Activated CD8-positive, alpha-beta memory T cell treated with anti-CD3 and anti-CD28 coated beads, Interleukin-2, amount 10 ng/mL, durations not matched to agents 7 days and 5 days (primary cell): Measurements from ENCODE around the gene MADCAM1. TPM values are rescaled to one million over a fixed set of nuclear protein-coding genes. Genes with fewer than 3 reads are reported as not detected.
A peak's percentile ranks its signal among the peaks of the same experiment; 100 is the strongest.

Experiments
- ATAC-seq: fragments of 150-1000 bp; cut with Tn5 transposase; one replicate; pipeline ENCODE4 v1.10.0; 2021; ENCODE audit warnings: moderate library complexity
- CTCF ChIA-PET: fragments of 350-600 bp; sonication (Branson Sonifier 250); formaldehyde crosslinking; loops from one replicate; lab custom pipeline; 2021; ENCODE audit warnings: antibody characterized with exemption; lab: Charles Lee
- DNase-seq: peaks from one replicate; pipeline ENCODE4 v3.0.0-alpha.2; 2020
- H3K27ac Mint-ChIP-seq: one replicate; pipeline ENCODE4 v1.8.0; 2021; ENCODE audit warnings: mild to moderate bottlenecking, mixed read lengths
- H3K27me3 Mint-ChIP-seq: one replicate; pipeline ENCODE4 v1.8.0; 2021; ENCODE audit warnings: mixed read lengths
- H3K36me3 Mint-ChIP-seq: one replicate; pipeline ENCODE4 v1.8.0; 2021; ENCODE audit warnings: mild to moderate bottlenecking, mixed read lengths
- H3K4me1 Mint-ChIP-seq: one replicate; pipeline ENCODE4 v1.8.0; 2021; ENCODE audit warnings: mixed read lengths
- H3K4me3 Mint-ChIP-seq: one replicate; pipeline ENCODE4 v1.8.0; 2021; ENCODE audit warnings: mild to moderate bottlenecking, moderate library complexity, mixed read lengths
- H3K9me3 Mint-ChIP-seq: one replicate; pipeline ENCODE4 v1.8.0; 2022; ENCODE audit warnings: low read depth, mixed read lengths
- total RNA-seq, 2 experiments: library from RNA; stranded (reverse); gene quantifications; one replicate each; pipeline ENCODE4 v1.2.3, GENCODE V29; 2021

Gene MADCAM1
- total RNA-seq, 2 experiments from 2014 or later, result 0.16 to 0.44 TPM

DNA sequence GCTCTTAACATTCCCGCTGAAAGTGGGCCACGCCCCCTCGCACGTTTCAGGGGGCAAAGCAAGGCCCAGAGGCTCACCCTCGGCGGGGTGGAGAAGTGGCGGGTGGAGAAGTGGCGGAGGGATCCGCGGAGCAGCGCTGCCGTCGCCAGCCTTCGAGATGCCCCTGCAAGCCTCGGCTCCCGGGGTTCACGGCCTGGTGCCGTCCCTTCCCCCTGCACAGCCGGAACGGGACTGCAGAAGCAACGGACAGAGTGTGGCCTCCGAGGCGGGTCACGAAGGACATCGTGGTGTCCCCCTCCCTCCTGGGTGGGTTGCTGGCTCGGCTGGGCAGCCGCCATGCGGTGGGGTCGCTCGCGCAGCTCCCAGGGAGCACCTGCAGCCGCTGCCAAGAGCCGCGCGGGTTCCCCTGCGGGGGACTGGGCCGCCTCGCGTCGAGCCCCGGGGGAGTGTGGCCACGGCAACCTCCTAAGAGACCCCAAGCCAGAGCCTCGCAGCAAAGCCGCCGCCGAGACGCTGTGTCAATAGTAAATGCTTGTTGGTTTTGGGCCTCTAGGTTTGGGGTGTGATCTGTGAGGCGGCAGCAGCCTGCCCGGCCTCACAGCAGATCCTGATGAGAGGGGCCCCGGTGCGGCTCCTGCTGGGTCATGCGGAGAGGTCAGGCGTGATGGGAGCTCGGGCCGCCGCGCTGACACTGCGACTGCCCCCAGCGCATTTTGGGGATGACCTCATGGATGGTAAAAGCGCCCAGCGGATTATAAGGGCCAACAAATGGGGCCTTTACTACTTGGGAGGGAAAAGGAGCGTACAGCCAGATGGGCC lies 16.5 kb downstream of the MADCAM1 start:
- Mint-ChIP-seq H3K27ac (no peak overlapping the region), H3K4me3 (no peak overlapping the region), H3K9me3 (no peaks in the 10 kb centered on the region), H3K36me3 (peaks cover 10% of the 10 kb centered on the region), H3K27me3 (no peaks in the 10 kb centered on the region), H3K4me1 (peaks cover 38% of the 10 kb centered on the region)
- no peak for ATAC-seq
- CTCF ChIA-PET, result interaction anchor here (3.0 to 4.3 kb wide), 2 partner anchors 9 to 17 kb away, joined by 25 to 94 read pairs; partner anchors contain the start of gene CDC34
- no peak for DNase-seq

DNA sequence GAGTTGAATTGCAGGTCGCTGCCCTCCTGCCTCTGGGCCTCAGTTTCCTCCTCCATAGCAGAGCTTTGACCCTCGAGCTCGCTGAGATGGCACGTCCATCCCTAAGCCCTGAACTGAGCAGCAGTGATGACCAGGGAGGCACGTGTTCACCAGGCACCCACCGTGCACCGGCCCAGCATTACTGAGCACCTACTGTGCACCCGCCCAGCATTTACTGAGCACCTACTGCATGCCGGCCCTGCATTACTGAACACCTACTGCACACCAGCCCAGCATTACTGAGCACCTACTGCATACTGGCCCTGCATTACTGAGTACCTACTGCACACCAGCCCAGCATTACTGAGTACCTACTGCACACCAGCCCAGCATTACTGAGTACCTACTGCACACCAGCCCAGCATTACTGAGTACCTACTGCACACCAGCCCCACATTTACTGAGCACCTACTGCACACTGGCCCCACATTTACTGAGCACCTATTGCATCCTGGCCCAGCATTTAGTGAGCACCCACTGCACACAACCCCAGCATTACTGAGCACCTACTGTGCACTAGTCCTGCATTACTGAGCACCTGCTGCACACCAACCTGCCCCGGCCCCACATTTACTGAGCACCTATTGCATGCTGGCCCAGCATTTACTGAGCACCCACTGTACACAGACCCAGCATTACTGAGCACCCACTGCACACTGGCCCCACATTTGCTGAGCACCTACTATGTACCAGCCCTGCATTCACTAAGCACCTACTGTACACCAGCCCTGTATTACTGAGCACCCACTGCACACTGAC lies 17.3 kb downstream of the MADCAM1 start:
- H3K4me3 Mint-ChIP-seq, result no peak overlapping the region
- no peak overlapping the region for H3K27ac Mint-ChIP-seq
- CTCF ChIA-PET, result interaction anchor here (4.3 kb wide), 1 partner anchor 16 kb away, joined by 94 read pairs; the partner anchor contains the start of gene CDC34
- no peaks in the 10 kb centered on the region for H3K27me3 Mint-ChIP-seq
- DNase-seq (no peak), ATAC-seq (no peak)
- peaks cover 10% of the 10 kb centered on the region for H3K36me3 Mint-ChIP-seq
- H3K9me3 Mint-ChIP-seq, result no peaks in the 10 kb centered on the region
- peaks cover 29% of the 10 kb centered on the region for H3K4me1 Mint-ChIP-seq

DNA sequence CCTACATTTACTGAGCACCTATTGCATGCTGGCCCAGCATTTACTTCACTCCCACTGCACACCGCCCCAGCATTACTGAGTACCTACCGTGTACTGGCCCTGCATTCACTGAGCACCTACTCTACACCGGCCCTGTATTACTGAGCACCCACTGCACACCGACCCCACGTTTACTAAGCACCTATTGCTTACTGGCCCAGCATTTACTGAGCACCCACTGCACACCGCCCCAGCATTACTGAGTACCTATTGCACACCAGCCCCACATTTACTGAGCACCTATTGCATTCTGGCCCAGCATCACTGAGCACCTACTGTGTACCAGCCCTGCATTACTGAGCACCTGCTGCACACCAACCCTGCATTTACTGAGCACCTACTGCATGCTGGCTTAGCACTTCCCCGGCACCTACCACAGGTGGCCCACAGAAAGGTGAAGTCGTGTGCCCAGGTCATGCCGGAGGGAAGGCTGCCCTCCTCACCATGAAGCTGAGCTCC lies 17.9 kb downstream of the MADCAM1 start:
- H3K27ac Mint-ChIP-seq, result no peak overlapping the region
- H3K36me3 Mint-ChIP-seq, result peaks cover 5% of the 10 kb centered on the region
- H3K27me3 Mint-ChIP-seq, result no peaks in the 10 kb centered on the region
- no peak for ATAC-seq
- no peaks in the 10 kb centered on the region for H3K9me3 Mint-ChIP-seq
- no peak for DNase-seq
- CTCF ChIA-PET, result interaction anchor here (1.6 kb wide), 1 partner anchor 16 kb away, joined by 5 read pairs; no protein-coding TSS in a partner anchor
- H3K4me3 Mint-ChIP-seq, result no peak overlapping the region
- peaks cover 23% of the 10 kb centered on the region for H3K4me1 Mint-ChIP-seq

DNA sequence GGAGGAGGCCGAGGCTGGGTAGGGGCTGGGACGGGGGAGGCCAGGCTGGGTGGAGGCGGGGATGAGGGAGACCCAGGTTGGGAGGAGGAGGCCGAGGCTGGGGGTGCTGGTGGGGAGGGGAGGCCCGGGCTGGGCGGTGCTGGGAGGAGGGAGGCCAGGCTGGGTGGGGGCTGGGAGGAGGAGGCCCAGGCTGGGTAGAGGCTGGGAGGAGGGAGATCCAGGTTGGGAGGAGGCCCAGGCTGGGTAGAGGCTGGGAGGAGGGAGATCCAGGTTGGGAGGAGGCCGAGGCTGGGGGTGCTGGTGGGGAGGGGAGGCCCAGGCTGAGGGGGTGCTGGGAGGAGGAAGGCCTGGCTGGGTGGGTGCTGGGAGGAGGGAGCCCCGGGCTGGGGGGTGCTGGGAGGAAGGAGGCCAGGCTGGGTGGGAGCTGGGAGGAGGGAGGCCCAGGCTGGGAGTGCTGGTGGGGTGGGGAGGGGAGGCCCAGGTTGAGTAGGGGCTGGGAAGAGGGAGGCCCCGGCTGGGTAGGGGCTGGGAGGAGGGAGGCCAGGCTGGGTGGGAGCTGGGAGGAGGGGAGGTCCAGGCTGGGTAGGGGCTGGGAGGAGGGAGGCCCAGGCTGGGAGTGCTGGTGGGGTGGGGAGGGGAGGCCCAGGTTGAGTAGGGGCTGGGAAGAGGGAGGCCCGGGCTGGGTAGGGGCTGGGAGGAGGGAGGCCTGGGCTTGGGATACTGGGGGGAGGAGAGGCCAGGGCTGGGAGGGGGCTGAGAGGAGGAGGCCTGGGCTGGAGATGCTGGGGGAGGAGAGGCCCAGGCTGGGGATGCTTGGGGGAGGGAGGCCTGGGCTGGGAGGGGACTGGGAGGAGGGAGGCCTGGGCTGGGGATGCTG lies 21.7 kb downstream of the MADCAM1 start:
- peaks cover 5% of the 10 kb centered on the region for H3K36me3 Mint-ChIP-seq
- no peaks in the 10 kb centered on the region for H3K27me3 Mint-ChIP-seq
- no peaks in the 10 kb centered on the region for H3K9me3 Mint-ChIP-seq
- CTCF ChIA-PET, result interaction anchor here (1.0 kb wide), 1 partner anchor 14 kb away, joined by 3 read pairs; the partner anchor contains the start of gene CDC34
- H3K27ac Mint-ChIP-seq, result no peak overlapping the region
- H3K4me1 Mint-ChIP-seq, result peaks cover 5% of the 10 kb centered on the region
- ATAC-seq (no peak), DNase-seq (no peak)
- no peak overlapping the region for H3K4me3 Mint-ChIP-seq

DNA sequence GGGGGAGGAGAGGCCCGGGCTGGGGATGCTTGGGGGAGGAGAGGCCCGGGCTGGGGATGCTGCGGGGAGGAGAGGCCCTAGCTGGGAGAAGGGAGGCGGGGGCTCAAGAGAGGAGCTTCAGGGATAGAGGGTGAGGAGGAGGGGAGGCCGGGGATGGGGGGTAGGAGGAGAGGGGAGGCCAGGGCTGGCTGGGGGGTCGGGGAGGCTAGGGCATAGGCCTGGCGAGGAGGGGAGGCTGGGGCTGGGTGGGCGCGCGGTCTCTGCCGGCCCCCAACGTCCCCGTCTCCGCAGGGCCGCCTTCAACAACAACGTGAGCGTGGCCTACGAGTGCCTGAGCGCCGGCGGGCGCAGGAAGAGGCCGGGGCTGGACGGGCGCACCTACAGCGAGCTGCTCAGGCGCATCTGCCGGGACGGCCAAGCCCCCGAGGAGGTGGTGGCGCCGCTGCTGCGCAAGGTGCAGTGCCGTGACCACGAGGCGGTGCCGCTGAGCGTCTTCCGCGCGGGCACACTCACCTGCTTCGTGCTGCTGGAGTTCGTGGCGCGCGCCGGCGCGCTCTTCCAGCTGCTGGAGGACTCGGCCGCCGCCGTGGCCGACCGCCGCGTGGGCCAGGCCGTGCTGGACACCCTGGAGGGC lies 22.4 kb downstream of the MADCAM1 start:
- H3K4me1 Mint-ChIP-seq, result peaks cover 5% of the 10 kb centered on the region
- H3K27ac Mint-ChIP-seq, result no peak overlapping the region
- ATAC-seq (peak; percentile 77), DNase-seq (no peak)
- CTCF ChIA-PET, result interaction anchor here (1.0 to 1.4 kb wide), 3 partner anchors 8 to 13 kb away, joined by 3 to 6 read pairs (median 4); partner anchors contain the start of gene CDC34
- H3K9me3 Mint-ChIP-seq, result no peaks in the 10 kb centered on the region
- no peaks in the 10 kb centered on the region for H3K27me3 Mint-ChIP-seq
- H3K36me3 Mint-ChIP-seq, result peaks cover 4% of the 10 kb centered on the region
- no peak overlapping the region for H3K4me3 Mint-ChIP-seq

DNA sequence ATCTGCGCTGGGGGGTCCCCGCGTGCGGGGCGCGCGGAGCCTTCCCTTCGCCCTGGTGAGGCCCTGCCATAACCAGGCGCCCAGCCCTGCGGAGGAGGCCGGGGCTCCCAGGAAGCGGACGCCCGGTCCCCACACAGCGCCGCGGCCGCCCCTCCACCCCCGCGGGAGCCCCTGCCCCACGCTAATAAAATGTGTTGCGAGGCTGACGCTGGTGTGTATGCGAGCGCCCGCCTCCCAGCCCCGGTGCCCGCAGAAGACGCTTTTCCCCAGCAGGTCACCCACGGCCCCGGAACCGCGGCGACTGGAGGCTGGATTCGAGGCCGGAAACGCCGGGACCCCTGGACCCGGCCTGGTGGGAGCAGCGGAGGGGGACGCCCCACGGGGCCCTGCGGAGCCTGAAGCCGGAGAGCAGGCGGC lies 23.2 kb downstream of the MADCAM1 start:
- H3K27ac Mint-ChIP-seq, result no peak overlapping the region
- CTCF ChIA-PET, result interaction anchor here (1.4 kb wide), 2 partner anchors 9 to 11 kb away, joined by 4 to 6 read pairs; no protein-coding TSS in a partner anchor
- peaks cover 5% of the 10 kb centered on the region for H3K4me1 Mint-ChIP-seq
- no peaks in the 10 kb centered on the region for H3K36me3 Mint-ChIP-seq
- no peak for DNase-seq
- no peaks in the 10 kb centered on the region for H3K27me3 Mint-ChIP-seq
- no peak overlapping the region for H3K4me3 Mint-ChIP-seq
- no peaks in the 10 kb centered on the region for H3K9me3 Mint-ChIP-seq
- ATAC-seq, result no peak

DNA sequence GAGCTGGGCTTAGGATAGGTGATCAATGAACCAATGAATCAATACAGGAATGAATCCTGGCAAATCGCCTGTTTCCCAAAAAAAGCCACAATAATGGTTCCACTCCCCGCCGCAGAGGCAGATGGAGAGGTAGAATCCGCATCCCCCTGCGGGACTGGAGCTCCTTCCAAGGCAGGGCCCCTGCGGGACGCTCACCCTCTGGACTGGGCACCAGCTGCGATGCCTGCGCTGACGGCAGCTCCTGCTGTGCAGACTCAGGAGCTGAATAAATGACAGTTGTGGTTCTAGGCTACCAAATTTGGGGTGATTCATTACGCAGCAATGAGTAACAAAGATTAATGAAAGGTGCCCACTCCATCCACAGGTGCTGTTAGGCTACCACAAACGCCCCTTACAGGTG lies 26.4 kb downstream of the MADCAM1 start:
- Mint-ChIP-seq H3K9me3 (no peaks in the 10 kb centered on the region), H3K27ac (no peak overlapping the region), H3K4me1 (peaks cover 5% of the 10 kb centered on the region), H3K27me3 (peaks cover 3% of the 10 kb centered on the region), H3K4me3 (no peak overlapping the region), H3K36me3 (no peaks in the 10 kb centered on the region)
- DNase-seq (no peak), ATAC-seq (no peak)
- CTCF ChIA-PET, result interaction anchor here (3.4 kb wide), 1 partner anchor 11 kb away, joined by 25 read pairs; no protein-coding TSS in a partner anchor

DNA sequence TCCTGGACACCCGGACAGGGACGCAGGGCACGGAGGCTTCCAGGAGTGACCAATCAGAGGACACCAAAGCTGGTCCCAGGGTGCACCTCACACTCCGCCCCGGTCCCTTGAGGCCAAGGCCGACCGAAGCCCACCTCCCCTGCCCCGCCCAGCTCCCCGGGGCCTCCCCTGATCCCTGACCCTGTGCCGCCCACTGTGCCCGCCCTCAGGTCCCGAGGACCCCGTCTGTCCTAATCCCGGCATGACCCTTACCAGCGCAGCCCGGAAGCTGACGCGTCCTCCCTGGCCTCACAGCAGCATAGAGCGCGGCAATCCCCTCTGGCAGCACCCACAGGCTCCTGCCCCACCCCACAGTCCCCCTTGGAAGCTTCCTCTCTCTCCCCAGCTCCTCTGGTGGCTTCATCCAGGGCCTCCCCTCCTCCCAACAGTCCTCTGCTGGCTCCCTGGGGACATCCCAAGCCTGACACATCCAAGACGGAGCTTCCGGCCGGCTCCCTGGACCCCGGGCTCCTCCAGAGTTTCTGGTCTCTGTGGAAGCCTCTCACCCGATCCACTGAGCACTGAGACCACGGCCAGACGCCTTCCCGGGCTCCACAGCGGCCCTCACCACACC lies 27.9 kb downstream of the MADCAM1 start:
- ATAC-seq (peak; percentile 42), DNase-seq (no peak)
- Mint-ChIP-seq H3K27ac (no peak overlapping the region), H3K36me3 (no peaks in the 10 kb centered on the region), H3K4me1 (peaks cover 5% of the 10 kb centered on the region), H3K4me3 (no peak overlapping the region), H3K9me3 (no peaks in the 10 kb centered on the region), H3K27me3 (peaks cover 3% of the 10 kb centered on the region)
- CTCF ChIA-PET, result no interaction called here

DNA sequence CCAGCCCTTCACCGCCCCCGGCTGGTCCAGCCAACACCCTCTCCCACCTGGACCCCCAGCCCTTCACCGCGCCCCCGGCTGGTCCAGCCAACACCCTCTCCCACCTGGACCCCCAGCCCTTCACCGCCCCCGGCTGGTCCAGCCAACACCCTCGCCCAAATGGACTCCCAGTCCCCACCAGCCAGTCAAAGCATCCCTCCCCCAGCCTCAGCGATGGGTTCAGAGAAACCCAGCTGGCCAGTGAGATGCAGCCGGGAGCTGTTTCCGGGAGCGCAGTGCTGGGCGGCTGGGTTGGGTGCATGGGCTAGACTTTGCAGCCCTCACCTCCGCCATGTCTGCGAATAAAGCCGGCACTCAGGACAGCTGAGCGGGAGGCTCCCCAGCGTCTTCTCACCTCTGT lies 28.7 kb downstream of the MADCAM1 start:
- DNase-seq, result no peak
- CTCF ChIA-PET, result no interaction called here
- H3K36me3 Mint-ChIP-seq, result no peaks in the 10 kb centered on the region
- no peak overlapping the region for H3K27ac Mint-ChIP-seq
- no peaks in the 10 kb centered on the region for H3K9me3 Mint-ChIP-seq
- ATAC-seq, result no peak
- H3K27me3 Mint-ChIP-seq, result peaks cover 3% of the 10 kb centered on the region
- H3K4me1 Mint-ChIP-seq, result peaks cover 6% of the 10 kb centered on the region
- no peak overlapping the region for H3K4me3 Mint-ChIP-seq

DNA sequence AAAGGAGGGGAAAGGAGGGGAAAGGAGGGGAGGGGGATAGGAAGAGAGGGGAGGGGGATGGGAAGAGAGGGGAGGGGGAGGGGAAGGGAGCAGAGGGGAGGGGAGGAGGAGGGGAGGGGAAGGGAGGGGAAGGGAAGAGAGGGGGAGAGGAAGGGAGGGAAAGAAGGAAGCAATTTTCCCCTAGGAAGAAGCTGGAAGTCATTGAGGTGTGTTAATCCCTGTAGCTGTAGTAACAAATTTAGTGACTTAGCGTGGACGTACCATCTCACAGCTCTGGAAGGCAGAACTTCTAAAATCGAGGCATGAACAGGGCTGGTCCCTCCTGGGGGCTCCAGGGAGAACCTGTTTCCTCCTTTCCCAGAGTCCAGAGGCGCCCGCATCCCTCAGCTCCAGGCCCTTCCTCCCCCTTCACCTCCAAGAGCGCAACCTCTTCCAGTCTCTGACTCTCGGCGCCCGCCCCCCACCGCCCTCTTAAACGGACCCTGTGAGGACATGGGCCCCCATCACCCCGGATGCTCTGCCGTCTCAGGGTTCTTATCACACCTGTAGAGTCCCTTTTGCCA lies 29.7 kb downstream of the MADCAM1 start:
- Mint-ChIP-seq H3K27me3 (peaks cover 3% of the 10 kb centered on the region), H3K36me3 (no peaks in the 10 kb centered on the region), H3K4me1 (peaks cover 7% of the 10 kb centered on the region), H3K27ac (no peak overlapping the region), H3K4me3 (no peak overlapping the region), H3K9me3 (no peaks in the 10 kb centered on the region)
- CTCF ChIA-PET, result interaction anchor here (8.5 kb wide), 1 partner anchor 14 kb away, joined by 94 read pairs; no protein-coding TSS in a partner anchor
- ATAC-seq, result no peak
- no peak for DNase-seq

DNA sequence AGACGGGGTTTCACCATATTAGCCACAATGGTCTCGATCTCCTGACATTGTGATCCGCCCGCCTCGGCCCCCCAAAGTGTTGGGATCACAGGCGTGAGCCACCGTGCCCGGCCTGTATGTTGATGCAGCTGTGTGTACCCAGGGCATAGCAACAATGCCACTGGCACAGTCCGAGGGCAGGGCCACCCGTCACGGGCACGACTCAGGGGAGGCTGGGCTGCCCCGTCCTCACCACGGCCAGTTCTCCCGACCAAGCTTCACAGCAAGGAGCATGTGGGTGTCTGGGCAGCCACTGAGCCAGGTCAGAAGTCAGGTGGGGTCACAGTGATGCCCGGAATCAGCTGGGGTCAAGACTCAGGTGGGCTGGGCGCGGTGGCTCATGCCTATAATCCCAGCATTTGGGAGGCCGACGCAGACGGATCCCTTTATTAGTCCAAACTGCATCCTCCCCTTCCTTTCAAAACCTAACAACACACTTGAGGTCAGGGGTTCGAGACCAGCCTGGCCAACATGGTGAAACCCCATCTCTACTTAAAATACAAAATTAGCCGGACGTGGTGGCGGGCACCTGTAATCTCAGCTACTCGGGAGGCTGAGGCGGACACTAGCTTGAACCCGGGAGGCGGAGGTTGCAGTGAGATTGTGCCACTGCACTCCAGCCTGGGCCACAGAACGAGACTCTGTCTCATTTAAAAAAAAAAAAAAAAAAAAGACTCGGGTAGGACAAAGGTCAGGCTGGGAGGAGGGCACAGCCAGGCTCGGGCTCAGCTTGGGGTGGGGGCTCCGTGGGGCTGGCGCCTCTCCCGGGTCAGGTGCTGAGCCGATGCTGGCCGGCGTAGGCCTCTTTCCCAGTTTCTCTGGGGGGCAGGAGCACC lies 34.1 kb downstream of the MADCAM1 start:
- no peaks in the 10 kb centered on the region for H3K9me3 Mint-ChIP-seq
- H3K4me3 Mint-ChIP-seq, result peak overlapping the region; percentile 77
- H3K4me1 Mint-ChIP-seq, result peaks cover 18% of the 10 kb centered on the region
- ATAC-seq (no peak), DNase-seq (no peak)
- H3K36me3 Mint-ChIP-seq, result no peaks in the 10 kb centered on the region
- CTCF ChIA-PET, result interaction anchor here (1.4 to 8.5 kb wide), 7 partner anchors 11 to 240 kb away, joined by 3 to 94 read pairs (median 14); partner anchors contain the start of genes GZMM and TPGS1
- peaks cover 3% of the 10 kb centered on the region for H3K27me3 Mint-ChIP-seq
- peak overlapping the region; percentile 83 for H3K27ac Mint-ChIP-seq
